Lower lobe of right lung (tissue), 2 donors: ENCODE results near the gene EPB41L4B. TPM values are rescaled to one million over a fixed set of nuclear protein-coding genes. Genes with fewer than 3 reads are reported as not detected.

Experiments used
- ATAC-seq, 2 donors: fragments of 200-7000 bp; cut with Tn5 transposase; one replicate each; pipeline ENCODE4 v1.9.1; 2020 to 2022; ENCODE audit warnings: mild to moderate bottlenecking in 2 of 2, moderate library complexity in 2 of 2
- DNase-seq: peaks from one replicate; pipeline ENCODE4 v3.0.0-alpha.2; 2020
- H3K27ac ChIP-seq: fragments of 200-600 bp; one replicate; pipeline ENCODE4 v1.8.0; 2022
- H3K27me3 ChIP-seq: fragments of 200-600 bp; one replicate; pipeline ENCODE4 v1.8.0; 2022; ENCODE audit warnings: low read depth
- H3K36me3 ChIP-seq: fragments of 200-600 bp; one replicate; pipeline ENCODE4 v1.8.0; 2022; ENCODE audit warnings: mild to moderate bottlenecking
- H3K4me1 ChIP-seq: fragments of 200-600 bp; one replicate; pipeline ENCODE4 v1.8.0; 2022
- H3K4me3 ChIP-seq: fragments of 200-600 bp; one replicate; pipeline ENCODE4 v1.8.0; 2022; ENCODE audit warnings: mild to moderate bottlenecking
- H3K9me3 ChIP-seq: fragments of 200-600 bp; one replicate; pipeline ENCODE4 v1.8.0; 2022
- CTCF ChIP-seq: fragments of 200-600 bp; IDR thresholded peaks from one replicate; pipeline ENCODE4 v1.8.0; 2022; ENCODE audit warnings: antibody characterized with exemption, mild to moderate bottlenecking
- intact Hi-C: fragments of 100-400 bp; cut with DNase I; formaldehyde crosslinking; loops from one replicate; pipeline ENCODE4 v1.11.0; 2022
- total RNA-seq: library from RNA; stranded (reverse); fragmentation: NEBNext Ultra II Directional; extraction: Animal tissue kit (Norgen Biotek cat#: 25700); gene quantifications from one replicate; pipeline ENCODE4 v1.2.1, GENCODE V29; 2021
- donor health status: DM: no; HTN: yes; CAD: no; lungs with severe emphysema.

Gene EPB41L4B
- total RNA-seq, 1 donor from 2014 or later: 12.1 TPM

- Histone ChIP-seq H3K27ac (no peak overlapping the region), H3K4me1 (peaks cover 18% of the 10 kb centered on the region), H3K4me3 (no peak overlapping the region), H3K27me3 (peaks cover 4% of the 10 kb centered on the region), H3K36me3 (no peaks in the 10 kb centered on the region), H3K9me3 (no peaks in the 10 kb centered on the region)
- no peak for TF ChIP-seq CTCF
- DNase-seq (no peak), ATAC-seq (no peak)
- intact Hi-C loops: no loop called here
These were observed 71.2 kb downstream of the EPB41L4B start for GRCh38 chr9:109249615-109250014.

- no peak for TF ChIP-seq CTCF
- H3K9me3 ChIP-seq: no peaks in the 10 kb centered on the region
These were observed 72.7 kb downstream of the EPB41L4B start for GRCh38 chr9:109248133-109248581.

GRCh38 chr9:109247228-109247627 lies 73.6 kb downstream of the EPB41L4B start:
- Histone ChIP-seq H3K4me3 (no peak overlapping the region), H3K4me1 (peaks cover 18% of the 10 kb centered on the region), H3K27me3 (peaks cover 7% of the 10 kb centered on the region), H3K27ac (no peak overlapping the region), H3K9me3 (no peaks in the 10 kb centered on the region), H3K36me3 (no peaks in the 10 kb centered on the region)
- DNase-seq (no peak), ATAC-seq (no peak)
- intact Hi-C loops: no loop called here
- no peak for TF ChIP-seq CTCF

More at GRCh38 chr9:109248133-109248581, 72.7 kb downstream of the EPB41L4B start:
- peaks cover 7% of the 10 kb centered on the region for H3K27me3 ChIP-seq
- H3K27ac ChIP-seq: no peak overlapping the region
- H3K4me3 ChIP-seq: no peak overlapping the region
- ATAC-seq (no peak), DNase-seq (no peak)
- H3K4me1 ChIP-seq: peaks cover 18% of the 10 kb centered on the region
- intact Hi-C loops: no loop called here
- H3K36me3 ChIP-seq: no peaks in the 10 kb centered on the region

- Histone ChIP-seq H3K27me3 (peaks cover 7% of the 10 kb centered on the region), H3K4me3 (no peak overlapping the region), H3K9me3 (no peaks in the 10 kb centered on the region), H3K4me1 (peaks cover 11% of the 10 kb centered on the region), H3K27ac (no peak overlapping the region), H3K36me3 (no peaks in the 10 kb centered on the region)
- no peak for TF ChIP-seq CTCF
- DNase-seq (no peak), ATAC-seq (no peak)
- intact Hi-C loops: no loop called here
These were observed 74.3 kb downstream of the EPB41L4B start for GRCh38 chr9:109246533-109246932.

- ATAC-seq (no peak), DNase-seq (no peak)
- TF ChIP-seq CTCF: no peak
- no peaks in the 10 kb centered on the region for H3K9me3 ChIP-seq
- H3K27ac ChIP-seq: no peak overlapping the region
- H3K4me1 ChIP-seq: peaks cover under 1% of the 10 kb centered on the region
- H3K4me3 ChIP-seq: no peak overlapping the region
- intact Hi-C loops: no loop called here
- peaks cover 7% of the 10 kb centered on the region for H3K27me3 ChIP-seq
- no peaks in the 10 kb centered on the region for H3K36me3 ChIP-seq
These were observed 75.5 kb downstream of the EPB41L4B start for GRCh38 chr9:109245310-109245897.
